ENCODE data around the gene SEMA4C.
A peak's percentile ranks its signal among the peaks of the same experiment; 100 is the strongest.
"Not testable (repeated sequence)": the region's sequence is repeated elsewhere in the genome, so short reads cannot be mapped to it uniquely, and the experiment has no call there.

SEMA4C gene

DNA sequence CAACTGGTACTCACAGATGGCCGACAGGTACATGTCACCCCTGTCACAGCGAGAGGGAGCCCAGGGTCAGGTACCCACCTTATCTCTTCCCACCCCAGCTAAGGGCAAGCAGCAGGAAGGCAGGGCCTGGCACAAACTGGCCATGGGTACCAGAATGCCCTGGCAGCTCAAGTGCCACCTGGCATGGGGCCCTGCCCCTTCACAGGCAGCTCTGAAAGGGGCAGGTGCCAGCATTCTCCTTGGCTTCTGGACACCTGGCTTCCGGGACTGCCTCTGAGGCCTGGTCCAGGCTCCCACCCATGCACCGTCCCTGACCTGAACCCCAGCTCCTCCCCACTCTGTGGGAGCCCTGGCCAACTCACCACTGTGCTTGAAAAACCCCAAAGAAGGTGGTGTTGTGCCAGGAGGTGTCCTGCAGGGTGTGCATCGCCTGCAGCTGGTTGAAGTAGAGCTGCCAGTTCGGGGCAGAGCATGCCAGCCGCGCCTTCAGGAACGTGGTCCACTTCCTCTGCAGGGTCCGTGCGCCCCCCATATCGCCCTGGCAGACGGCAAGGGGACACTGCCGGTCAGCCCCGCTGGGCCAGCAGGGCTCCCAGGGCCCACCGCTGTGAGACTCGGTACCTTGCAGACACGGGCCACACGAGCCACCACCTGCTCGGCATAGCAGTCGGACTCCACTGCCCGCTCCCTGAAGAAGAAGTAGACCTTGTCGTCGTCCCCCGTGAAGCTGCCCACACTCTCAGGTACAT, 5.4 kb downstream of the SEMA4C start:
- no peak for DNase-seq

DNA sequence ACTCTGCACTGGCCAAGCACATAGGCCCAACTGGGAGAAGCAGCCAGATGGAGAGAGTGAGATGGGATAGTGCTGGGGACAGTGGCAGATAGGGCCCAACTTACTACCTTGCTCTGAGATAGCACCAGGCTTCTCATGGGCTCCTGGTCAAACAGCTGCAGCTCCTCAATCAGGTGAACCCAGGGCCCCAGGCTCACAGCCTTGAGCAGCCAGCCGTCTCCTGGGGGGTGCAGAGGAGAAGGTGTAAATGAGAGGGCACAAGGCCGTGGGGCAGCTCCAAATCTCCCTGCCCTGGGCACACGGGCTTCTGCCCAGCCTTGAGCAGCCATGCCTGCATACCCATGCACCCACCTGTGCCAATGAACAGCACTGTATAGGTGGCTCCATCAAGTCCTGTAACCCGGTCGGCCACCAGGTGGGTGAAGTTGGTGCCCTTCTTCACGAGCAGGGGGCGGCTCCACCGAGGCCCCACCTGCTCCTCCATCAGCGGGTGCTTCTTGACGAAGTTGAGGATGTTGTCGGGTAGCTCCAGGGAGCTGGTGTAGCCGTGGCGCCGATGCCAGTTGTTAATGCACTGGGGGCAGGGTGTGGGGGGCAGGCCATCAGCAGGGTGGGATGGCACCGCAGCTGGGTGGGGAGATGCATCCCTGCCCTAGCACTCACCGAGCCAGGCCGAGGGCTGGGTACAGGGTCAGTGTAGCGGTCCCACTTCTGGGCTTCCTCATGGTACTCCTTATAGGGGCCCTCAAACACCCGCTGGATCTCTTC, 6.1 kb downstream of the SEMA4C start:
- no peak for DNase-seq

DNA sequence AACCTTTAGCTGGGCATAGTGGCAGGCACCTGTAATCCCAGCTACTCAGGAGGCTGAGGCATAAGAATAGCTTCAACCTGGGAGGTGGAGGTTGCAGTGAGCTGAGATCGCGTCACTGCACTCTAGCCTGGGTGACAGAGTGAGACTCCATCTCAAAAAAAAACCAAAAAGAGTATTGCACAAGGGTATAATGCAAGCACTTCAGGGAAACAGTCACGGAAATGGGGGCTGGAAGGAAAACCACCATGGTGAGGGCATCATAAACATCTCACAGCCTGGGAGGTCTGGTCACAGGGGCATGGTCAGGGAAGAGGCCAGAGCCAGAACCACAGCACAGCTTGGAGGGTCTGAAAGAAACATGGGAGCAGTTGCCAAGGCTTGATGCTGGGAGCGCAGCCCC, 6.8 kb downstream of the SEMA4C start:
- DNase-seq: not testable (repeated sequence)

DNA sequence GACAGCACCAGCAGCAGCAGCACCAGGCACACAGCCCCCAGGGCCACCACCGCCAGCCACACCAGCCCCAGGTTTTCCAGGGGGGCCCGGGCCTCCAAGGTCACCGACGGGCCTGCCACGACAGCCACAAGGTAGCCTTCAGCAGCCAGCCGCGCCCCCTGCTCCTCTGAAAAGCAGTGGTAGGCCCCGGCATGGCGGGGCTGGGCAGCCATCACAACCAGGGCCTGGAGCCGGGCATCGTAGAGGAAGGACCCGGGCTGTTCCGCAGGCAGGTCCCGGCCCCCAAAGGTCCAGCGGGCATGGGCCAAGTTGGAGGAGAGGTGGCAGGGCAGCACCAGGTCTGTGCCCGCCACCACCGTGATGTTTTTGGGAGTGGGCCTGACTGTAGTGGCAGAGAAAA, 8.8 kb downstream of the SEMA4C start:
- DNase-seq: no peak

DNA sequence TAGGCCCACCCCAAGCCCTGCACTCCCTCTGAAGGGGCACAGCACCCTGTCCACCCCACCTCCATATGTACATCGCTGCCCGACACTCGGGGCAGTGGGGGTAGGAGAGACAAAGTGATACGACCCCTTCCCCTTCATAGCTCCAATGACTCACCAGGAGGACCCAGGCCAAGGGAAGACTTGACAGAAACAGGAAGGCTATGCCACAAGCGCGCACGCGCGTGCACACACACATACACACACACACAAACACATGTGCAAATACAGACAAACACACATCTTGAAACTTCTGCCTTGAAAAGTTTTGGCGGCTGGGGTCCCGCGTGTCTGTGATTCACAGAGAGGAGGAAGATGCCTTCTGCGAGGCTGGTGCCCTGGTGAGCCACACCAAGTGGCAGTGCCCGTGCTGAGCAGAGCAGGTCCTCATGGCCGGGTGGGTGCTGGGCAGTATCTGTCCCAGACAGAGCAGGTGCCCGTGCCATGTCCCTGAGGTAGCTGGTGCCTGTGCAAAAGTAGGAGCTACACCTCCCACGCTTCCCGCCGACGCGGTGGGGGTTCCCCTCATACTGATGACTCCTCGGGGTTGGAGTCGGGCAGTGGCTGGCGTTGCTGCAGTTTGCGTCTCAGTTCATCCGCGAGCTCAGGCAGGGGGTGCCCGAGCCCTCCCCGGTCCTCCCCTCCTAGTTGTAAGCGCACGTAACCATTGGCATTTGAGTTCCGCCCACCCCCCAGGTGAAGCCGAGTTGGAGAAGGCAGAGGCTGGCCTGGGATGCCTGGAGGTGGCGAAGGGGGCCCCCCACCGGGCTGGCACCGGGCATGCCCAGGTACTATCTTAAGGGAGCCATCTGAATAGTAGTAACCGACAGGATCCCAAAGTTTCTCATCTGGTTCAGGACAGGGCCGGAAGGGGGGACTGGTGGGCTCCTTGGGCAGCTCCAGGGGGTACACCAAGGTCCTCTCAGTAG, 9.5 kb downstream of the SEMA4C start:
- no peak for DNase-seq

DNA sequence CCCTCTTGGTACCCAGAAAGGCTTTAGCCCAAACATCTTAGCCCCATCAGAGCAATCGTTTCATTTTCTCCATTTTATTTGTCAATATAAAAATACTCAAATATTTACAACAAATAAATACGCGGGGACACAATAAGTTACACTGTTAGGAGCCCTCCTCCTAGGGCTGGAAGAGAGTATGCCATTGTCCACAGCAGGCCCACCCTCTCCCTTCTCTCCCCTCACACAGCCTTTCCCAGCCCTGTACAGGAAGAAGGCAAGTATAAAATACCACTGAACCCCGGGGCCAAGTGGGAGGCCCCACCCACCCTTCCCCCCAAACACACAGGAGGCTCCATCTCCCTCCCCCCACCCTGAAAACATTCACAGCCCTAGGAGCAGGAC, 10.2 kb downstream of the SEMA4C start:
- no peak for DNase-seq

DNA sequence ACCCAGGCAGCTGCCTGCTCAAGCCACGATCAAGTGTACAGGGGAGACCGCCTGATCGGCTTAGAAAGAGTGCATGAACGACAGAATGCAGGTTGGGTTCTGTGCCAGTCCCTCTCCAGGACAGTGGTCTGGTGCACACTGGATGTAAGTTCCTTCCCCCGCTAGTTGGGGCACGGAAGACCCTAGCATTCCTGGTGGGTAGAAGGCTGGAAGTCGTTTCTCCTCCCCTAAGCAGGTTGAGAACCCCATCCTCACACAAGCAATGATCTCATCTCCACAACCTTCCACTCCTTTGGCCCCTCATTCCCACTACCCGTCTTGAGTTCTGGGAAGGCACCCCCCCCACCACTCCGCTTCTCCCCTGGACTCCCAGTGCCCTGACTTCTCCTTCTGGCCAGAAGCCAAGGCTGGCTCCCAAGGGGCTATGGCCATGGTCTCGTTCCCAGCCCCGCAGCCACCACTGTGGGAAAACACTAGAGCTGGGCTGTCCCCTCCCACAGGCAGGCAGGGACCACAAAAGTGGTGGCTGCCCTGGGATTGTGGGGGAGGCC, 10.7 kb downstream of the SEMA4C start:
- DNase-seq: no peak

DNA sequence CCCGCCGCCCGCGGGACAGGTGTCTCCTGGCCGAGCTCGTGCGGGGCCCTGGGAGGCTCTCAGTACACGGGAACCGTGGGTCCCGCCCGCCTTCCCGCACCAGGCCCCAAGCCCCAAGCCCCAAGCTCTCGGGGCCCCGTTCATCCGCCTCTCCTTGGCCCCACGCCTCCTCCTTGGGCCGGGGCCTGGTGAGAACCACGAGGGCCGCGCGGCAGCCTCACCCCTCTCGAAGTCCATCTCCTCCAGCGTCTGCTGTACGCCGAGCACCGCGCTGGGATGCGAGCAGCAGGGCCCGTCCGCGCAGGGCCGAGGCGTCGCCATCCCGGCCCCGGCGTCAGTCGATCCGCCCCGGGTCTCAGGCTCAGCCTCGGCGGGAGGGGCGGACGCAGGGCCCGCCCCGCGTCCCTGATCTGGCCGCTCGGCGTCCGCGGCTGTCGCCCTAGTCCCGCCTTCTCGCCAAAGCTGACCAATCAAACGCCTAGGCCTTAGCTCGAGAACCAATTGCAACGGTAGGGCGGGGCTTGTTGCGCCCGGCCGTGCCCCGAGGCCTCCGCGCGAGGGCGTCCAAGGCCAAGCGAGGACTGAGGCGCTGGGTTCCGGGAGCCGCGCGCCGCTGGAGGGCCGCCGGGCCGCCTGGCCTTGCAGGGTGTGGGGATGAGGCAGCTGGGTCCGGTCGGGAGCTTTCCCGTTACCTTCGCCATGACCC, 12.1 kb downstream of the SEMA4C start, which contains the start of gene ANKRD39:
ANKRD39 (minus strand) TSS at position 350 of the 706 bp plus-strand sequence; CDS start at position 321, 29 bp downstream.
- DNase-seq: peak; percentile 98 to 99 (median 99)

DNA sequence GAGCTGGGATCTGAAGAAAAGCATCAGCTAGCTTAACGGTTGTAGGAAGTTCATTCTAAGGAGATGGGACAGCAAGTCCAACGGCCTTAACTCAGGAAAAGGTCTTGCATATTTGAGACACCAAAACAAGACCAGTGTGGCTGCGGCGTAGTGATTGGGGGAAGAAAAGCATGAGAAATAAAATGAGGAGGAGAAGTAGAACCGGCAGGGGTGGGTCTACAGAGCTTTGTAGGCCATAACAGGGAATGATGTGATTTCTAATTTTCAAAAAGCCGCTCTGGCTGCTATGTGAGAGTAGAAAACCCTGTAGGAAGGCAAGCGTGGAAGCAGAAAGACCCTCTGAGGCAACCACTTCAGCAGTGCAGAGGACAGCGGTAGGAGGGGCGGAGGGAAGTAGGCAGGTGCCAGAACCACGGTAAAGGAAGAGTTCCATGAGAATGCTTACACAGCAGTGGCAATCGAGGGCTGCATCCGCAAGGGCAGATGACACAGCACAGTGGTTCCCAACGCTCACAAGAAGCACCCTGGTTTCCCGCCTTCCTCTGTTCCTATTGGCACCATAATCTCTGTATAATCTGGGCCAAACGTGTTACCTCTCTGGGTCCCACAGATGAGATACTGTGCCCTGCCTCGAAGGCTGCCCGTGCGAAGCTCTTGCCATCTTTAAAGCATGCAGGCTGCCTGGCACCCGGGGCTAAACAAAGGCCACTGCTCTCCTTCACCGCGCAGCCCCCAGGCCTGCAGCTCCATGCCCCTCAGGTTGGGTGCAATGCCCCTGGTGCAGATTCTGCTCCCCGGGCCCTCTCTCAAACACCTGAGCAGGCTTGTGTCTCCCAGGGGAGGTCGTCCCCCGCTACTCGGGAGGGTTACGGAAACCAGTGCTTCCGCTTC, 12.9 kb downstream of the SEMA4C start:
- peak; percentile 58 to 78 (median 72) for DNase-seq

DNA sequence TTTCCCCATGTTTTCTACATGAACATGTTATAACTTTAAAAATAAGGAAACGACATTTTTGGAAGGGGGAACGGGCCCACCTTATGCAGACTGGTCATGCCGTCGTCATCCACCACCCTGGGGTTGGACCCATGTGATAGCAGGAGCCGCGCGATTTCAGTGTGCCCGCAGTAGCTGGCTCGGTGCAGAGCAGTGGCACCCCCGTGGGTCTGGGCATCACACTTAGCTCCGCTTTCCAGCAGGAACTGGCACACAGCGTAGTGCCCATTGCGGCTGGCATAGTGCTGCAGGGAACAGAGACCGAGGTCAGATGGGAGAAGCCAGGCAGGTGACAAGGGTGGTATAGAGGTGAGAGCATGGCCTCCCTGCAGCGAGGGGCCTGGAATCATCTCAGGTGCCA, 16.6 kb downstream of the SEMA4C start:
- DNase-seq: no peak

DNA sequence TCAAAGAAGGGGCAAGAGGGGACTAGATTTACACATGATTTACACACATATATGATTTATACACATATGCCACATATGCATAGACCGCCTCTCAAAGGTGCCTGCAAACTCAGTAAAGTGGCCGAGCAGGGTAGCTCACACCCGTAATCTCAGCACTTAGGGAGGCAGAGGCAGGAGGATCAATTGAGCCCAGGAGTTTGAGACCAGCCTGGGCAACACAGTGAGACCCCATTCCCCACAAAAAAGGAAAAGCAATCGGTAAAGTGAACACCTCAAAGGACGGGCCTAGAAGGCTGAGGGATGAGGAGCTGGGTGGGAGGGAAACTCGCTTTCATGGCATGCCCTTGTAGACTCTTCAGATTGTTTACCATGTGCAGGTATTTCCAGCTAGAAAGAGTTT, 17.2 kb downstream of the SEMA4C start:
- no peak for DNase-seq

DNA sequence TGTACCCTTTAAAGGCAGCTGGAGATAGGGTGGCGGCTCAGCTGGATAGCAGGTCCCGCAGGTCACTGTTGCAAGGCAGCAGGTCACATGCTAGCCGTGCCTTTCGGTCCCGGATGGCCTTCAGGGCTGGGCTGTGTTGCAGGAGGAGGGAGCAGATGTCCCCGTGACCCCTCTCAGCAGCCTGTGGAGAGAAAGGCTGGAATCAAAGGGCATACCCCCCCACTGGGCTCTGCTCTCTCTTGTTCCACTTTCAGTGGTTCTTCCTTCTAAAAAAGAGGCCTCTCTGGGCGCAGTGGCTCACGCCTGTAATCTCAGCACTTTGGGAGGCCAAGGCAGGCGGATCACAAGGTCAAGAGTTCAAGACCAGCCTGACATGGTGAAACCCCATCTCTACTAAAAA, 21.6 kb downstream of the SEMA4C start:
- DNase-seq: no peak

DNA sequence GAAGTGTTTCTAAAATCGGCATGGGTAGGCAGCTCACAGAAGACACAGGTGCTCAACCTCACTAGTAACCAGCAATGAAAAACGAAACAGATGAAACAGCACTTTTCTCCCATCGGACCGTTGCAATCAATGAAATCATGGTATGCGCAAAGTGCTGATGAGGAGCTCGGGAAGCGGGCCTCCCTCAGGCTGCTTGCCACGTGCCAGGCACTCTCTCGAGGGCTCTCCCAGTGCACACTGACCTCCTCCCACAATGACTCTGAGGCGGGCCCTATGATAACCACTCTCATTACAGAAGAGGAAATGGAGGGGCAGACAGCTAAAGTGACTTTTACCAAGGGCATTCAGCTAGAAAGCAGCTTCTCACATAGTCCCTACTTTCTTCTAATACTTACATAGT, 22.3 kb downstream of the SEMA4C start:
- no peak for DNase-seq

DNA sequence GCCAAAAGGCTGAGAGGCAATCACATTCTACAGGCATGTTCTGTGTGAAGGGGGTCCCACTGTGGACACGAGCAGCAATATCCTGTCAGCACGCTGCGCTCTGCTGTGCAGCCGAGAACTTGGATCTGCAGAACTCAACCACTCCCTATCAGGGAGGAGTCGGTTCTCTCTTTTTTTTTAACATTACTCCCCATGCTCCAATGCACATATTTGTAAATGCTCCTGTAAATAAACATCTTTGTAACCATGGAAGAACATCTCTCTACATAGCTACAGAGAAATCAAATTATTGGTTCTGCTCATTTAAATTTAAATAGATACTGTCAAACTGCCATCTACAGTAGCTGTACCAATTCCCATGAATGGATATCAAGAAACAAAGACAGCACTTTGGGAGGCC, 23.1 kb downstream of the SEMA4C start:
- DNase-seq: no peak

DNA sequence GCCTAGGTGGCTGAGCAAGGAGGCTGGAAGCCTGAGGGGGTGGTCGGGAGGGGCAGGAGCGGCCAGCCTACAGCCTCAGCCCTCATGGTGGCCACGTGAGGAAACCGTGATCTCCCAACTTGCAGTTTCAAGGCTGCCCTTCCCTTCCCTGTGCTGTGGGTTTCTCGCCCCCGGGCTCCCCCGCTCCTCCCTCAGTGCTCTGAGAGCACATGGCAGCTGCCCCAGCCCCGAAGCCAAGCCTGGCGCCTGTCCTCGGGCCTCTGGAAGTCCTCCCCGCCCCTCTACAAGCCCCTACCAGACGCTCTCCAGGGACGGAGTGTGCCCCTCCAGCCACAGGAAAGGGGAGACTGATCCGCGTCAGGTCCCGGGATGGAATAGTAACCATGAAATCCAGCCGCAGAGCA, 25.5 kb downstream of the SEMA4C start:
- no peak for DNase-seq

DNA sequence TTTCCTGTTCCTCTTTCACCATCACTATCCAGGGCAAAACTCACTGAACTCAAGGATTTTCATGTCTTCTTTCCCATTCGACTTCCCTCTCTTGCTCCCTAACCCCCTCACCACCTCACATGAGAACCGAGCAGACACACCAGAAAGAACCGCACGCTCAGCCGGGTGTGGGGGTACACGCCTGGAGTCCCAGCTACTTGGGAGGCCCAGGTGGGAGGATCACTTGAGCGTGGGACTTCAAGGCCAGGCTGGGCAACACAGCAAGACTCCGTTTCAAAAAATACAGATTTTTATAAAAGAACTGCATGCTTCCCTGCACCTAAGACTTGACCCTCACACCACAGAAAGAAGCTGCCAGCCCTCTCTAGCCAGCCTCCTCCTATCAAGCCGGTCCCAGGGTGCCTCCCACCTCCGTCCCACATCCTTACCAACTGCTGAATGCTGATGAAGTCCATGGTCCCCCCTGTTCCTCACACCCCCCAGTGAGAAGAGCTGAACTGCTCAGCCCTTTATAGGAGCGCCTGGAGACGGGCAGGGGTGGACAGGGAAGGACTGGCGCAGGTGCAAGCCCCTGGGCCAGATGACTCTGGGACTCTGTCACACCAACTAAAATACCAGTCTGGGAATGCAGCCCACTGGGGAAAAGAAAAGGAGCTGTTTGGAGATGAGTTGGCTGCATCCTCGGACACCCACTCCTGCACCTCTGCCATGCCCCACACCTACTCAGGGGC, 26.2 kb downstream of the SEMA4C start, which contains the start of gene ANKRD23:
ANKRD23 (minus strand) TSS at position 484 of the 731 bp plus-strand sequence; CDS start at position 455, 29 bp downstream.
- no peak for DNase-seq

DNA sequence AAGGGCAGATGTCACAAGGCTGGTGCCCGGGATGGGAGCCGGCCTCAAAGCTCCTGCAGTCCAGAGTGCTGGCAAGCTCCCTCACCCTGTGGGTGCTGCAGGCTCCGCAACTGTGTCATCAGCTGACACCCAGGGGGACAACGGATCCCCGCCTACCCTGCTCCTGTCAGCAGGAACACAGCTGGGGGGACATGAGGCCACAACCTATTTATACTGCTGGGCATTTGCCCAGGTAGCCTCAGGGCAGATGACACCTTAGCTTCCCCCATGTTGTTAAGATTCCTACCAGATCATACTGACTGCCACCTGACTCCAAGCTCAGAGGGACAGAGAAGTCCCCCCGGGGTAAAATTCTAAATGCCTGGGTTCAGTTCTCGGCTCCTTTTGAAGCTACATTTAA, 27.3 kb downstream of the SEMA4C start:
- DNase-seq: no peak

DNA sequence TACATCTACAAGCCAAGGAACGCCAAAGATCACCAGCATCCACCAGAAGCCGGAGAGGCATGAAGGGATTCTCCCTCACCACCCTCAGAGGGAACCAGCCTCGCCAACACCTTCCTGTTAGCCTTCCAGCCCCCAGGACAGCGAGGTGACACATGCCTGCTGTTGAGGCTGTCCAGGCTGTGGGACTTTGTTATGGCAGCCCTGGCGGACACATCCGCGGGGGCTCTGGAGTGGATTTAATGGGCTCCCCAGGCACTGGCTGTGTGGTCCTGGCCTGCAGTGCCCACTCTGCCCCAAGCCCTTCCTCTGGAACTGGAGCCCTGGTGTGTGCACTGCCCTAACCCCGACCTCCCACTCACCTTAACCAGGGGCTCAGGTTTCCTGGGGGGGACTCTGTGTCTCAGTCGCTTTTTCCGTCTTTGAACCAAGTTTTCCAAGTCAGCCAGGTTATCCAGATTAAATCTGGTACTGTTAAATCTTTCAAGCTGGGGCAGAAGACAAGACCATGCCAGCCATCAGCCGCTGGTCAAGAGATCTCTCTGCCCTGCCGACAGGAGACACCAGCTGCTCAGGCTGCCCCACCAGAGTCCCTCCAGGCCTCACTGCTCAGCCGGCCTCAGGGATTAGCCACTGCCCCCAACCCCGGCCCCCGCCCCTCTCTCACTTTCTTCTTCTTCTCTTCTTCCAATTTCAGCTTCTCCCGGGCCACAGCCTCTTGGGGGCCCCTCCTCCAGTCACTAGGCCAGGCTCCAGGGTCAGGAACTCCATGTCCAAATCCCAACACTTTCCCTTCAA, 28.0 kb downstream of the SEMA4C start:
- no peak for DNase-seq

Measured in NCI-H1417 (cell line).